HG02798 (cell line): Measurements from ENCODE around the gene SLC39A3.
"Not testable (repeated sequence)": the region's sequence is repeated elsewhere in the genome, so short reads cannot be mapped to it uniquely, and the experiment has no call there.

ENCODE experiments used
- ATAC-seq: cut with Tn5 transposase; IDR thresholded peaks from one replicate; pipeline ENCODE4 v1.9.1; 2021; ENCODE audit warnings: mild to moderate bottlenecking; ENCODE audit not compliant: unreplicated experiment, poor library complexity

SLC39A3 gene

DNA sequence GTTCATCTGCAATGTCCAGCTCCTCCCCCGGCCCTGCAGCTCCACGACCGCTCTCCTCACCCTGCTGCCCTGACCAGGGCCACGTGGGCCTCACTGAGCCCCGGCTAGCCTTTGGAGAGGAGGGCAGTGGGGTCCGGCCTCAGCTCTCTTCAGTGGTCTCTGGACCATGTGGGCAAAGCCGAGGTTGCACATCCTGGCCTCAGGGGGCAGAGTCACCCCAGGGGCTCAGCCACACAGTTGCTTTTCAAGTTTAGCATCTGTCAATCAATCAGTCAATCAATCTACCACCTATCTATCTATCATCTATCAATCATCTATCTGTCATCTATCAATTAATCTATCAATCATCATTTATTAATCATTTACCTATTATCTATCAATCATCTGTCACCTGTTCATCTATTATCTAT, 15.7 kb downstream of the SLC39A3 start:
- ATAC-seq, result no peak

DNA sequence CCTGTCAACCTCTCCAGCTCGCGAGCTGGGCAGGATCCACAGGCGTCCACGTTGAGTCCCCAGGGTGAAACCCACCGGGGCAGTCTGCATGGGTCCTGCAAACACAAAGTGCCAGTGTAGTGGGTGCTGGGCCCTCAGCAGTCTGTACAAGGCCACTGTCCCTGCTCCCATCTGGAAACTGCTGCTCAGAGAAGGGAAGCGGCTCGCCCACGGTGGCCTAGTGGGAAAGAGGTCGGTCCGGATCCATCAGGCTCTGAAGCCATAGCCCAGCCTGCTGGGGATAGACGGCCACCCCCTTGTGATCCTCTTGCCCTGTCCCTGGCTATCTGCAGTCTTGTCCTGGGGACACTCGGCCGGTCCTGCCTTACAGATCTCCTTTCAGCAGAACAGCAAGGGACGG, 16.1 kb downstream of the SLC39A3 start:
- no peak for ATAC-seq

DNA sequence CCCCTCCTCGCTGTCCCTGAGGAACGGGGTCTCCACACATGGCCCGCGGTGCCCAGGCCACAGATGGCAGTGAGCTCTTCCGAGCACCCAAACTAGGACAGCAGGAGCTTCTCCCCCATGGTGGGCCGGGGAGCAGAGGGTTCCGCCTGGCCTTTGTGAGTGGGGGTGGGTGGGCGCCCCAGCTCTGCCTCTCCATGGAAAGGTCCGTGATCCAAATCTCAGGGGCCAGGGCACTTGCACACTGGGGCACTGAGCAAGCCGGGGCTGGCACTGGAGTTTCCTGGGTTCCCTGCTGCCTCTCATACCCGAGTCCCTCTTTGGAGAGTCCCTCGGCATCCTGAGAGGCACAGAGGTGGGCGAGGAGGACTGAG, 16.5 kb downstream of the SLC39A3 start:
- ATAC-seq, result no peak

DNA sequence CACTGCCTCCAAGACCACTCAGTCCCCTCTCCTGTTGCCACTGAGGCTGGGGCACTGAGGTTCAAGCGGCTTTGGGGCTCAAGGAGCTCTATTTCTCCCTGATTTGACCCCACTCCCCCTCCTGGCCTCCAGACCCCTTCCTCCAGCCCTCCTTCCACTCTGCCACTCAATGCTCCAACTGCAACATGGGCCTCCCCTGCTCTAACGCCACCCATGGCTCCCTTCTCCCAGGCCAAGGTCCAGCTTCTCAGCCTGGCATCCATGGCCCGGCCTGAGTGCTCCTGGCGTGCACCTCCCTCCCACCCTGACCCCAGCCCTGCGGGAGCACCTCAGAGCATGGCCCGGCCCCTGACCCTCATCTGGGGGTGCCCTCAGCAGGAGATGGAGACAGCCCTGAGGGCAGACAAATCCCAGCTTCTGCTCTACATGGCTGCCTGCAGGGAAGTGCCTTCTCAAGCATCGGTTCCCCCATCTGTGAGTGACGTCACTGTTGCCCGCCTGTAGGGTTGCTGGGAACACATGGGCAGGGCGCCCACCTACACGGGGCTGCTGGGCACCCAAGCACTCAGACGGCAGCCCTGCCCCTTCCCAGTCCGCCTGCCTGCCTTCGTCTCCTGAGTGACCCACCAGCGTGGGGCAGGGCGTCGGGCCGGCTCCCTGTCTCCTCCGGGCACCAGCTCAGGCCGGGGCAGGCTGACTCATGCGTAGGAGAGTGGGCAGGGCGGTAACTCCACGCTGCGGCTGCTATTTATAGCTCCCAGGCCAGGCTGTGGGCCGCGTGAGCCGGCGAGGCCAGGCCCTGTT, 17.1 kb downstream of the SLC39A3 start:
- ATAC-seq, result no peak

DNA sequence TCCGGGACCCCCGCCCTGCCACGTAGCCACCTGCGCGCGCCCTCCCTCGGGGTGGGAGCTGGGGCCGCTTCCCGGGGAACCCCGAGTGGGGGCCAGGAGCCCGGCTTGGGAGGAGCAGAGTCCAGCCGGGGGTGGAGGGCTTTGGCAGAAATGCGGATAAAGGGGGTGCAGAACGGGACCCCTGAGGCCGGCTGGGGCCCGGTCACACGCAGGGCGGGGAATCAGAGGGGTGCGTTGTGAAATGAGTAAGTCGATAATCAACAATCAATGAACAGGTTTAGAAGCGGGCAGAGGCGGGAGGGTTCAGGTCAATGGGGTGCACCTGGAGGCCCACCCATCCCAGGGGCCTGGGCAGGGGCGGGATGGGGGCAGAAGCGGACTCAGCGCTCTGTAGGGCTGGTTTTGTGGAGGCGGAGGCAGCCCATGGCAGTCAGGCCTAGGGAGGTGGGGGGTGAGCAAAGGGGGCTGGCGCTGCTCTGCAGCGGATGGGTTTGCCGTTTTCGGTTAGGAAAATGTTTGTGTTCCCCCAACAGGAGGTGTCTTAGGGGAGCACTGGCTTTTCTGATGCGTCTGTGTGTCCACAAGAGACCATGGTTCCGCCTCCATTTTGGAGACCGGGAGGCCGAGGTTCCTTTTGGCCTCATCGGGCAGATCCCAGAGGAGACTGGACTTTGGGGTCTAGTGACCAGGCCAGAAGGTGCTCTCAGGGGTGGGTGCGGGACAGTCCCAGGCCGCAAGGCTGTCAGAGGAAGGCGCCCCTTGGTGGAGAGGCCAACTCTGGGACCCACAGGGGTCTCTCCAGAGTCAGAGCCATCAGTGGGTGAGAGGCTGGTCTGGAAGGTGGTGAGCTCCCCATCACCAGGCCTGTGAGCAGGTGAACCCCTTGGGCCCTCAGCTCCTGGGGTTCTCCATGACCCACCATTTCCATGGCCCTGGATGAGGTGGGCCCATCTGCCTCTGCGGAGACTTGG, 18.0 kb downstream of the SLC39A3 start:
- no peak for ATAC-seq

DNA sequence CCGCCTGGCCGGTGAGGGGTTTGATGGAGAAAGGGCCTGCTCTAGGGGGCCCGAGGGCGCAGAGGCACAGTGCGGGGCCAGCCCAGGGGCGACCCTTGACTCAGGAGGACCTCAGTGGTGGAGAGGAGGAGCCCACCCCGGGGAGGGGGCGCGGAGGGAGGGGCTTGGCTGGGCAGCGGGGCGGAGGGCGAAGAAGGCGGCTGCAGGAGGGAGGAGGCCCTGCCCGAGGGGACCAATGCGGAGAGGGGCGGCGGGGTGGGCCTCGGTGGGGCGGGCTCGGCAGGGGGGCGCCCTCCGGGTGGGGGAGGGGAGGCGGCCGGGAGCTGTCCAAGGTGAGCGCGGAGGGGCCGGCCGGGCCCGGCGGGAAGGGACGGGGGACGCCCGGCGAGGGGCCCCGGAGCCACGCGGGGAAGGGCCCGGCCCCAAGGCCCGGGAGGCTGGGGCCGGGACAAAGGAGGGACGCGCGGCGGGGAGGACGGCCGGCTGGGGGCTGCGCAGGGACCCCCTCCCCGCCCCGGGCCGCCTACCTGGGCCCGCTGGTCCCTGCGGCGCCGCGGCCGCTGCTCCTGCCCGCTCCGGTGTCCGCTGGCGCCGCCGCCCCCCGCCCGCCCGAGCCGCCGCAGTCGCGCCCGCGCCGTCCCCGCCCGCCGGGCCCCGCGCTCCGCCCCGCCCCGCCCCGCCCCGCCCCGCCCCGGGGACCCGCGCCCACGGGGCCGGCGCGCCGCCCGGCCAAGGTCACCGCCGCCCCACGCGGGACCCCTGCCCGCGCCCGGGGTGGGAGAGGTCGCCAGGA, 18.8 kb downstream of the SLC39A3 start, which contains the start of gene DIRAS1:
TSS of gene DIRAS1 (minus strand) at position 596 of the 793 bp plus-strand sequence. CDS start 3,566 bp downstream, outside the sequence.
- ATAC-seq, result no peak

DNA sequence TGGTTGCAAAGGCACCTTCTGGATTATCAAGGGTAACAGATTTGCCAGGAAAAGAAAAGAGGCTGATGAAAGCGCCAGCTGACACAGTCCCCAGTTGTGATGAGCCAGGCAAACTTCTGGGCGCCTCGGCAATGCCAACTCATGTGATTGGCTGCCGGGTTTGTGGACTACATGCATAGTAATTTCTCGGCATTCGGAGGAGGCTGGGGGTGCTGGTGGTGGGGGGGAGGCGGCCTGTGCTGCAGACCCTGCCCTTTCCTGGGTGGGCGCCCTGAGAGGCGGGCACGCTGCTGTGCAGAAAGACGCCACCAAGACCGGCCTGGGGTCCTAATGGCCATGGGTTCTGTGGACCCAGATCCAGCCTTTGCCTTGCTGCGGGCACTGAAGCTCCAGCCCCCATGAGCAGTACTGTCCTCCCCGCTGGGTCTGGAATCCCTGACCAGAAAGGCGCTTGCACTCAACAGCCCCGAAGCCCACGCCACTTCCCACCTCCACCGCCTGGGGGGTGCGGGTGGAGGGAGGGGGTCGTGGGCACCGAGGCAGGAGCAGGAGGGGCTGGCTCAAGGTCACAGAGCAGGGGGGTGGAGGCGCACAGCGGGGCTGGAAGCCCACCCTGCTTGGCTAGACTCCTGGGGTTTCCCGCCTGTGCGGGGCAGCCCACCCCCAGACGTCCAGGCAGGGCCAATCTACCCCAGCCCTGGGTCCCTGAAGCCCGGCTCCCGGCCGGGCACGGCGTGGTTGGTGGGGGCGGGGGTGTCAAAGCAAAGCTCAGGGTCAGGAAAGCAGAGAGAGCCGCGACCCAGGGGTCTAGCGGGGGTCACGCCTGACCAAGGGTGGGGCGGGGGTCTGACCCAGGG, 19.7 kb downstream of the SLC39A3 start:
- ATAC-seq, result no peak

DNA sequence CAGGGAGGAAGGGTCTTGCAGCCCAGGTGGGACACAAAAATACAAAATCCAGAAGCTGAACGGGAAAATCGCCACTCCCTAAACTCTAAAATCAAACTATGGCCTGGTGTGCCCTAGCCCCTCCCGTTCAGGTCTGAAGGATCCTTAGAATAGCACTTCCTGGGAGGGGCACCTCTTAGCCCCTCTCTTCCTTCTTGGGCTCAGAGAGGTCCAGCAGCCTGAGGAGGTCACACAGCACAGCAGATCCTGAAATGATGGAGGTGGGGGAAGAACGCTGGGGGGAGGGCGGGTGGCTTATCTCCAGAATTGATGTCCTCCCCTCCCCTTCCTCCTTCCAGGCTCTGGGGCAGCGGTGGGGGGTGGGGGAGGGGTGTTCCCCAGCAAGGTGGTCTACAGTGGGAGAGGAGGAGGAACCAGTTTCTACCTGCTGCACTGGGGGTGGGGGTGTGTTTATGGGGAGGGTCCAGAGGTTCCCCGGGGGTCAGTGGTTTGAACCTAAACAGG, 20.5 kb downstream of the SLC39A3 start:
- ATAC-seq, result no peak

DNA sequence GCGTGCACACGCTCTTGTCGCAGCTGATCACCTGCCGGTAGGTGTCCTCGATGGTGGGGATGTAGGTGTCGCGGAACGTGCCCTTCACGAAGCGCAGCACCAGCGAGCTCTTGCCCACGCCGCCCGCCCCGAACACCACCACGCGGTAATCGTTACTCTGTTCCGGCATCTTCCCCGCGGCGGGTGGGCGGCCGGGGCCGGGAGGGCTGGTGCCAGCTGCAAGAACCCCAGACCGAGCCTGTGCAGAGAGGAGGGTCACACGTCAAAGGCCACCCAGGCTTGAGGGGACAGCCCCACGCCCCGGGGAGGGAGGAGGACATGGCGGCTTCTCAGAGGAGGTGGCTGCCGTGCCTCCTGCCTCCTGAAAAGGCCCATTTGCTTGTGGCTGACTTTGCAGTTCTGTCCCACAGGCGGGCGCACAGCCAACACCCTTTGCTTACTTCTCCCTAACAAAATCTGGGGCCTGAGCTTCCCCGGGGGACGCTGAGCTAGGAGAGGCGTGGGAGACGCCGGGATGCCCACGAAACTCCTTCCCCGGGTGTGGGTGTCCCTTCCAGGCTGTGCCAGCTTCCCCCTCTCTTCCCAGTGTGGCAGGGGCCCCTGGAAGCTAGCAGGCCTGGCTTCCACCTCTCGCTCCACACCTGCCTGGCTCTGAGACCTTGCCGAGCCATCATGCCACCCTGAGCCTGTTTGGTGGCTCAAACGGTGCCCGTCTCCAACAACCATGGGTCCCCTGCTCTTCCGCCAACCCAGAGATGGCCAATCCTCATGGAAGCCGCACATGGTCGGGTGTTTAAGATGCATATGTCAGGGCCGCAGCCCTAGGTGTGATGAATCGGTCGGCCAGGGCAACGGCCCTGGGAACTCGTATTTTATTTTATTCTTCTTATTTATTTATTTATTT, 21.9 kb downstream of the SLC39A3 start:
- no peak for ATAC-seq

DNA sequence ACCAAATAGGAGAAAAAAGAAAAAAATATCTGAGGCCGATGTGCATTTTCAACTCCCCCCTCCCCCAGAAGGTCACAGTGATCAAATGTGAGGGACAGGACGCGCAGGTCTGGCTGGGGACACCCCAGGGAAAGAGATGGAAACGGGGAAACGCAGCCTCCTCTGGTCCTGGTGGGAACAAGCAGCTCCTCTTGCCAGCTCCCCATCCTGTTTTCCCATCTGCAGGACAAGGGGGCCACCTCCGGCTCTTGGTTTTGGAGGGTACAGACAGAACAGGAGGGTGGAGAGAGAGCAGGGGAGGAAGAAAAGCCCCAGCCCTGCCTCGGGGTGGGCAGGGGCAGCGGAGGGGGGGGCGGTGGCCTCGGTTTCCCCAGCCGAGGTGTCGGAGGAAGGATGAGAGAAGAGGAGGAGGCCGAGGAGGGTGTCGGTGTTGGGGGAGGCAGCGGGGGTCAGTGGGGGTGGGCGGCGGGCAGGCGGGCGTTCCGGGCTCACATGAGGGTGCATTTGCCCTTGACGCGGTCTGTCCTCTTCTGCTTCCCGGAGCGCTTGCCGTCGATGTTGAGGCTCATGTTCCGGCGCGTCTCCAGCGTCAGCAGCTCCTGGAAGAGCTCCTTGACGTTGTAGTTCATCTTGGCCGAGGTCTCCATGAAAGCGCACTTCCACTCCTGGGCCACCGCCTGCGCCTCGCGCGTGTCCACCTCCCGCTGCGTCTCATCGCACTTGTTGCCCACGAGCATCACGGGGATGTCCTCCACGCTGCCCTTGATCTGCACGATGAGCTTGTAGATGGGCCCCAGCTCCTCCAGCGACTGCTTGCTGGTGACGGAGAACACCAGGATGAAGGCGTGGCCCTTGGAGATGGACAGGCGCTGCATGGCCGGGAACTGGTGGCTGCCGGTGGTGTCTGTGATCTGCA, 22.8 kb downstream of the SLC39A3 start:
- no peak for ATAC-seq

DNA sequence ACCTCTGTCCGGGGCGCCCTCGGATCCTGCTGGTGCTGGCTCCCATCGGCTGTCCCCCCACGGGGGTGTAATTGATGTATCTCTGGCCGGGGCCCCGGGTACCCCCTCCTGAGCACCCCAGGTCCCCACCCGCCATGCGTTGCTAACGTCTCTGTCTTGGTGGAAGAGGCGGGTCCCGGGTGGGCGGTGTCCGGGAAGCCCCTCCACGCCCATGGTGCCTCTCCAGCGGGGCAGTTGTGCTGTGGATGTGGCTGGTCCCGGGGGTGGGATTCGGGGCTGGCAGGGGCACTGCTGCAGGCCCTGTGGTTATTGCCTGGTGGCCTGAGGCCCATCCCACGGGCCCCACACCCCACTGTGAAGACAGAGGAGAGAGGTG, 23.6 kb downstream of the SLC39A3 start:
- ATAC-seq, result no peak

DNA sequence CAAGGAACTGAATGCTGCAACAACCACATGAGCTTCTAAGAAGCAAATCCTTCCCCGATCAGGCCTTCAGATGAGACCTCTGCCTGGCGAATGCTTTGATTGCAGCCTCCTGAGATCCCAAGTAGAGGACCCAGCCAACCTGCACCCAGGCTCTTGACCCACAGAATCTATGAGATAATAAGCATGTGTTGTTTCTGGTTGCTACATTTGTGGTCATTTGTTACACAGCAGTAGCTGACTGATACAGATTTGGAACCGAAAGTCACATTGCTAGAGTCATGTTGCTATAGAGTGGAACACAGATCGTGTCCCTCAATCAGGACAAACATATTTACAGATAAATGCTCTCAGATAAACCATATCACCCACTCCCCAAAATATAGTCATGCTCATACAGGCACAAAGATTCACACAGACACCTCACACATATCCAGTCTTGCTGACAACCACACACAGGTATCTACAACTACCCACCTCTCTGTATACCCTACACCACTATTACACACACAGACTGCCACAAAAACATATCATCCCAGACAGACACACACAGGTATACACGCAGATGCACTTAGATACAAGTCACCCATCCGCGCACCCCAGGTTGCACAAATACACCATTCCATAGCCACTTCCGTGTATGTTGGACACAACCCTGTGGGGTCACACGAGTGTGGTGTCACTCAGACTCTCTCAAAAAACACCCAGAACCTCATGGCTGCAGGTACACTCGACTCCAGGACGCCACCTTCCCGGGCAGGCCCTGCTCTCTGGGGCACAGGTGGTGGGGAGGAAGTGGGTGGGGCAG, 24.1 kb downstream of the SLC39A3 start:
- ATAC-seq, result no peak

DNA sequence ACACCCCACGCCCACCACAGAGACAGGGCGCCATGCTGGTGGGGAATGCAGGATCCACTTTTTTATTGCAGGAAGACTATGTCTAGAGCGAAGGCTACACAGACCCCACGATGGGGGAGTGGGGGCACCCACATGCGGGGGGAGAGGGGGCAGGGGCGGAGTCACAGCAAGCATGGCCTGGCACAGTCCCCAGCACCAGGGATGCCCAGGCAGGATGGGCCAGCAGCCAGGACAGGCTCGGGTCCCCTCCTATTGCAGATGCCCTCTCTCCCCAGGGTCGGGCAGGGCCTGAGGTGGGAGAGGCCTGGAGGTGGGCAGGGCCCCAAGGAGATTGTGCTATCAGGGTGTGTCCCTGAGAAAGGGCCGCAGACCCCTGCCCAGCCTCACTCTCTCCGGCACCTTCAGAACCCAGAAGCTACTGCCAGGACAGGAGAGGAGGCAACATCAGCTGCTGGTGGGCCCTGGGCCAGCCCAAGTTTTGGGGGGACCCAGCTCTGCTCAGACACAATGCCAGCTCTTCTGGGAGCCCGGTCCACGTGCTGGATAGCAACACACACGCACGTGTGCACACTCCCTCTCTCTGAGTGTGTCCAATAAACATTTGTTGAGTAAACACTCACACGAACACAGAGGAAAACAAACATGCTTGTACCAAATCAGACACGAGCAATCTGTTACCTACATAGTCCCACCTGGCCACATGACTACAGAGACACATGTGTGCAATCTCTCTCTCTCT, 25.1 kb downstream of the SLC39A3 start:
- no peak for ATAC-seq

DNA sequence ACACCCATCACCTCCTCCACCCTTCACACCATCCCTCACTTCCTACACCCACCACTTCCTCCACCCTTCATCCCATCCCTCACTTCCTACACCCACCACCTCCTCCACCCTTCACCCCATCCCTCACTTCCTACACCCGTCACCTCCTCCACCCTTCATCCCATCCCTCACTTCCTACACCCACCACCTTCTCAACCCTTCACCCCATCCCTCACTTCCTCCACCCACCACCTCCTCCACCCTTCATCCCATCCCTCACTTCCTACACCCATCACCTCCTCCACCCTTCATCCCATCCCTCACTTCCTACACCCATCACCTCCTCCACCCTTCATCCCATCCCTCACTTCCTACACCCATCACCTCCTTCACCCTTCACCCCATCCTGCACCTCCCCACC, 25.7 kb downstream of the SLC39A3 start:
- not testable (repeated sequence) for ATAC-seq

DNA sequence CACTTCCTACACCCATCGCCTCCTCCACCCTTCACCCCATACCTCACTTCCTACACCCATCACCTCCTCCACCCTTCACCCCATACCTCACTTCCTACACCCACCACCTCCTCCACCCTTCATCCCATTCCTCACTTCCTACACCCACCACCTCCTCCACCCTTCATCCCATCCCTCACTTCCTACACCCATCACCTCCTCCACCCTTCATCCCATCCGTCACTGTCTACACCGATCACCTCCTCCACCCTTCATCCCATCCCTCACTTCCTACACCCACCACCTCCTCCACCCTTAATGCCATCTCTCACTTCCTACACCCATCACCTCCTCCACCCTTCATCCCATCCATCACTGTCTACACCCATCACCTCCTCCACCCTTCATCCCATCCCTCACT, 26.6 kb downstream of the SLC39A3 start:
- ATAC-seq, result not testable (repeated sequence)

DNA sequence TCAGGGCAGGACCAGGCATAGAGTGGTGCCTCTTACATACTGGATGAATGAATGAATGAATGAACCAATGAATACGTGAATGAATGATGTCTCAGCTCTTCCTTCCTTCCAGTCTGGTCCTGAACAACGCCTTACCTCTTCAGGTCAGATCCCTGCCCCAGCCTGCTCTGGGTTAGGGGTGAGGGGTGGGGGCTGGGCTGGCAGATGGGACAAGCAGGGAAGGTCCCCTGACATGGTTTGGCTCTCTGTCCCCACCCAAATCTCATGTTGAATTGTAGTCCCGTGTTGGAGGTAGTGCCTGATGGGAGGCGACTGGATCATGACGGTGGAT, 28.0 kb downstream of the SLC39A3 start:
- no peak for ATAC-seq
